Measurements from ENCODE around the gene PLAGL2.
"Not testable (repeated sequence)": the region's sequence is repeated elsewhere in the genome, so short reads cannot be mapped to it uniquely, and the experiment has no call there.

The PLAGL2 gene

DNA sequence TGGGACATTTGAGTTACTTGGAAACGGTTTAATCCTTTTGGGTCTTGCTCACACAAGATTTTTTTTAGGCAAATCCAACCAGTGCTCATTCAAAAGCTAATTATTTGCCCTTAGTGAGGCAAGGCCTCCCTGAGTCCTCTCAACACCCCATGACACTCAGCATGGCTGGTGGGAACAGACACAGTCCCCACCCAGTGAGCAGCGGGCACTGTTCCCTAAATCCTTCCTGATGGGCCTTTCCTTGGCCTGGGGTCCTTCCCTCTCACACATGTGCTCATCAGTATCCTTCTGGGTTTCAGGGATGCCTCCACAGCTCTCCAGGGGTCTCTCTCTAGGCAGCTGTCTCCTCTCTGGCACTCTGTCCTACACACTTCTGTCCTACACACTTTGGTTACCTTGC lies 28.0 kb downstream of the PLAGL2 start:
- DNase-seq, result no peak

DNA sequence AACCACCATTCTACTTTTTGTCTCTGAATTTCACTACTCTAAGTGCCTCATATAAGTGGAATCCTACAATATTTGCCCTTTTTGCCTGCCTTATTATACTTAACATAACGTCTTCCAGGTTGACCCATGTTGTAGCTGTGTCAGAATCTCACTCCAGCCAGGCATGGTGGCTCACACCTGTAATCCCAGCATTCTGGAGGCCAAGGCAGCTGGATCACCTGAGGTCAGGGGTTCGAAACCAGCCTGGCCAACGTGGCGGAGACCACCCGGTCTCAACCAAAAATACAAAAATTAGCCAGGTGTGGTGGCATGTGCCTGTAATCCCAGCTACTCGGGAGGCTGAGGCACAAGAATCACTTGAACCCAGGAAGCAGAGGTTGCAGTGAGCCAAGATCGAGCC lies 29.8 kb downstream of the PLAGL2 start:
- not testable (repeated sequence) for DNase-seq

DNA sequence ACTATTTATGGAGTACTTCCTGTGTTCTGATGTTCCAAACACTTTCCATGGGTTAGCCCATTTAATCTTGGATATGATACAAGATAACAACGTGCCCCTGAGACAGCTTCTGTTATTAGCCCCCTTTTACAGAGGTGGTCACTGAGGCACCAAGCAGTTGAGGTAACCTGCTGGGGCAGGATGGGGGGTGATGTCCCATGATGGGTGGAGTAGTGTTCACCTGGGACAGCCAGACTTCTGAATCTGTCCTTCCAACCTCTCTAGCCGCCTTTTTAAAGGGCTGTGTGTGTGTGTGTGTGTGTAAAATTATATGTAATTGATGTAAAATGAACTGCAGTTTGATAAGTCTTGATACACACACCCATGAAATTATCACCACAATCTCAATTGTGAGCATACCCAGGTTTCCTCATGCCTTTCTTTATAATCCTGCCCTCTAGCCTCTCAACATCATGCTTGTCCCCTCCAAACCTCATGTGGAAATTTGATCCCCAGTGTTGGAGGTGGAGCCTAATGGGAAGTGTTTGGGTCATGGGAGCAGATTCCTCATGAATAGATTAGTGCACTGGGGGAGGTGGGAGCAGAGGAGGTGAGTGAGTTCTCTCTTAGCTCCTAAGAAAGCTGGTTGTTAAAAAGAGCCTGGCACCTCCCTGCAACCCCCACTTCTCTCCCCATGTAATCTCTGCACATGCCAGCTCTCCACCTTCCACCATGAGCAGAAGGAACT lies 39.2 kb downstream of the PLAGL2 start:
- DNase-seq, result peak; percentile 29

DNA sequence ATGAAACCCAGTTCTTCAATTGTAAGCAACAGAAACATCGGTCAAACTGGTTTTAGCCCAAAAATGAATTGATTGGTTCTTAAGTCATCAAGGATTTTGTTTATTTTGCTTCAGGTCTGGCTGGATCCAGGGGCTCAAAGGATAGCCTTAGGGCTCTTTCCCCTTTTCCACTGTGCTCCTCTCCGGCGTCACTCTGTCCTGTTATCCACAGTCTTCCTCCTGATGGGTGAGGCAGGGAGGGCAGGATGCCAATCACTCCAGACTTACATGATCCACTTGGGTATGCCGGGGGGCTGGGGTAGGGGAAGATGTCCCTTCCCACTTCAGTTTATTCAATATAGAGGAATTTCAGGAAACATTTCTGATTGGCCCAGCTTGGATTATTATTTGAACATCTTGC lies 40.0 kb downstream of the PLAGL2 start:
- no peak for DNase-seq

DNA sequence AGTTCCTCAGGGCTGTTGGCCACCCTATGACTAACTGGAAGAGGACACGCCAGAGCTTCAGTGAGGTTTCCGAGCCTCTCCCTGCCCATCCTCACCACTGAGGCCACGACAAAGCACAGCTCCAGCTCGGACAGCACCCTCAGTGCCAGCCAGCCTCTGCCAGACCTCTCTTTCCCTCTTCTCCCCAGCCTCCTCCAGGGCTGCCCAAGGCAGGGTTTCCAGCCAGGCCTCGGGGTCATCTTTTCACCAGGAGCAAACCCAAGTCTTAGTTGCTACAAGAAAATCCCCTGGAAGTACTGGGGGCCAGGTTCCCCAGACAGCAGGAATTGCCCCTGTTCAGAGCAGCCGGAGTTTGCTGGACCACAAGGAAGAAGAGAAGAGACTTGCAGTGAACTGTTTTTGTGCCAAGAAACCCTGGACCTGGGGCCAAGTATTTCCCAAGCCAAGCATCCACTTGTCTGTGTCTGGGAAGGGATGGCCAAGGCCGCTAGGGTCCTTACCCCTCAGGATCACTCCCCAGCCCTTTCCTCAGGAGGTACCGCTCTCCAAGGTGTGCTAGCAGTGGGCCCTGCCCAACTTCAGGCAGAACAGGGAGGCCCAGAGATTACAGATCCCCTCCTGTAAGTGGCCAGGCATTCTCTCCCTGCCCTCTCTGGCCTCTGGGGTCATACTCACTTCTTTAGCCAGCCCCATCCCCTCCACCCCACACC lies 41.6 kb downstream of the PLAGL2 start:
- no peak for DNase-seq

DNA sequence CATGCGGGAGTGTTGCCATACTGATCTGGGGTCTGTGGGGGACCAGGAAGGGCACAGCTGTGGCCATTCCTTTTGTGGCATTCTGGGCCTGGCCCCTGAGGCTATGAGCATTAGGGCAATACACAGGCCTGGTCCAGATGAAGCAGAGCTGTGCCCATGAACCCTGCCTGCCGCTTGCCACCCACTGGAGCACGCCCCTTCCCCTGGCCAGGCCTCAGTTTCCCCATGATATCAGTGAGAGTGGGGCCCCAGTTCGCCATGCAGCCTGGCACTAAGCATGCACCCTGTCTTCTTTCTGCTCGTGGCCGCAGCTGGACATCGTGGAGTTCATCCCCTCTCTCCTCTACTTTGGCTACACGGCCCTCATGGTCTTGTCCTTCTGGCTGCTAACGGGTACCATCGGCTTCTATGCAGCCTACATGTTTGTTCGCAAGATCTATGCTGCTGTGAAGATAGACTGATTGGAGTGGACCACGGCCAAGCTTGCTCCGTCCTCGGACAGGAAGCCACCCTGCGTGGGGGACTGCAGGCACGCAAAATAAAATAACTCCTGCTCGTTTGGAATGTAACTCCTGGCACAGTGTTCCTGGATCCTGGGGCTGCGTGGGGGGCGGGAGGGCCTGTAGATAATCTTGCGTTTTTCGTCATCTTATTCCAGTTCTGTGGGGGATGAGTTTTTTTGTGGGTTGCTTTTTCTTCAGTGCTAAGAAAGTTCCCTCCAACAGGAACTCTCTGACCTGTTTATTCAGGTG lies 42.4 kb downstream of the PLAGL2 start:
- DNase-seq, result peak; percentile 81

DNA sequence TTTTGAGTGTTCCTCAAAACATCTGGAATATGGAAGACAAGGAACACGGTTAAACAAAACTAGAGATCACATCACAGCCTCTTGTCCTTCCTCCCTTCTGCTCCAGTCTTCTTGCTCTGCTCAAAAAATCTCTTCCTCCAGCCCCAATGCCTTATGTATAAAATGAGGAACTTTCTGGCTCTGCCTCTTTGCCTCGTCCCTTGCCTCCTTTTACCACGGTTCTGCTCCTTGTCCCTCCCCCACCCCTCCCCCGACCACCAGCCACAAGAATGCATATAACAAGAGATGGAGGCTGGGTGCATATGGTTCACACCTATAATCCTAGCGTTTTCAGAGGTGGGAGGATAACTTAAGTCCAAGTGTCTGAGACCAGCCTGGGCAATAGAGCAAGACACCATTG lies 43.6 kb downstream of the PLAGL2 start:
- DNase-seq, result no peak

DNA sequence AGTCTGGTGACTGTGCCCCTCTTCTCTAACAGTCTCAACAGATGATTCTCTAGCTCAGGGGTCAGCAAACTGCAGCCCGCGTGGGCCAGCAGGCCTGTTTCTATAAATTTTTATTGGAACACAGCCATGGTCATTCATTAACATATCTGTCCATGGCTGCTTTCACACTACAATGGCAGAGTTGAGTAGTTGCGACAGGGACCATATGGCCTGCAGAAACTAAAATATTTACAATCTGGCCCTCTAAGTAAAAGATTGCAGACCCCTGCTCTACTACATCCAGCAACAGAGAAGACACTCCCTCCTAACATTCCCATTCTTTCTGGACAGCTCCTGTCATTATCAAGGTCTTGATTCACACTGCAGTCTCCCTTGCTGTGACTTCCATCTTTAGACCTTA lies 45.2 kb downstream of the PLAGL2 start:
- no peak for DNase-seq

DNA sequence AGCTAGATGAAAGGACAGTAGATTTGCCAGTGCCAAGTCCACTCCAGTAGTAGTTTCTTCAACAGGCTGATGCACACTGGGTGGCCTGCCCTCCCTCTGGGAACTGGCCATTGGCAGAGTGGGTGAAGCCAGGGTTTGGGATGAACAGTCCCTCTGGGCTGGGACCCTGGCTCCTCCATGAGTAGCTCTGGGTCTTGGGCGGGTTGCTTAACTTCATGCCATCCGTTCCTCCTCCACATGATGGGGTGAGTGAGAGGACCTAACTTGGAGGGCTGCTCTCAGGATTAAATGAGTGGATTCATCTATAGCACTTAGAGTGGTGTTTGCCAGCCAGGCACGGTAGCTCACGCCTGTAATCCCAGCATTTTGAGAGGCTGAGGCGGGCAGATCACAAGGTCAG lies 47.2 kb downstream of the PLAGL2 start:
- no peak for DNase-seq

DNA sequence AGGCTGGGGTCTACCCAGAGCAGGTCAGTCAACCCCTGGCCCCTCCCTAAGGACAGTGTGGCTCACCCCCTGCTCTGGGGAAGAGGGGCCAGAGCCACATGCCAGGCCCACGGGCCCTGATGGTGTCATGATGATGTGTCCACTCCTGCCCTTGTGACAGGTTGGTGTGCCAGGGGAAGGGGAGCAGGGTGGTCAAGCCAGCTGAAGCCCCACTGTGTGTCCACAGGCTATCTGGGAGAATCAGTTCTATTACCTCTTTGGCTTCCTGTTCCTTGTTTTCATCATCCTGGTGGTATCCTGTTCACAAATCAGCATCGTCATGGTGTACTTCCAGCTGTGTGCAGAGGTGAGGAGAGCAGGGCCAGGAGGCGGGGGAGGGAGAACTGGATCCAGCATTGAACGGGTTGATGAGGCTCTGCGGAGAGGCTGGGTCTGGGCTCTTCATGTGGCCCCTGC lies 47.7 kb downstream of the PLAGL2 start:
- DNase-seq, result no peak

DNA sequence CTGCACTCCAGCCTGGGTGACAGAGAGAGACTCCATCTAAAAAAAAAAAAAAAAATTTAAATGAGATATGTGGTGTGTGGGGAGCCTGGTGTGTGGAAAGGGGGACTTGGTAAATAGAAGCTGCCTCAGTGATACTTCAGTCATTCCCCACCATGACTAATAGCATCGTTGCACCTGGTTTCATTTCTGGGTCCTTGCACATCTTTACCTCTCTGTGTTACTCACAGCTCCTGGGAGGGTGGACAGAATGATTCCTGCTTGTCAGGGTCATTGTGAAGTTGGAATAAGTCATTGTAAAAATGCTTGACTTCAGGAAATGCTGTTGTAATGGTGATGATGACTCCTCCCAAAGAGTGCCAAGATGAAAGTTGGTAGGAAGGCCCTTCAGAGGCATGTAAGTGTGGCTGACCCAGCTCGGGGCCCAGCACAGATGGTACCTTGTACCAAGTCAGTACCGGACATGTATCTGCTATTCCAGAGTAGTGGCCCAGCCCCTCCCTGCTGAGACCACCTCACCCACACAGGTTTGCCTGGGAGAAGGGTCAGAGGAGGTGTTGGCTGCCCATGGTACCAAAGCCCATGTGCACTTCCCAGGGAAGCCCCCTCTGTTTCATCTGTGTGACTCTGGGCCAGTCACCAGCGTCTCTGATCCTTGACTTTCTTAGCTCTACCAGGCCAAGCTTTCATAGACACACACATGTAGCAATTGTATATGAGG lies 48.4 kb downstream of the PLAGL2 start:
- no peak for DNase-seq

DNA sequence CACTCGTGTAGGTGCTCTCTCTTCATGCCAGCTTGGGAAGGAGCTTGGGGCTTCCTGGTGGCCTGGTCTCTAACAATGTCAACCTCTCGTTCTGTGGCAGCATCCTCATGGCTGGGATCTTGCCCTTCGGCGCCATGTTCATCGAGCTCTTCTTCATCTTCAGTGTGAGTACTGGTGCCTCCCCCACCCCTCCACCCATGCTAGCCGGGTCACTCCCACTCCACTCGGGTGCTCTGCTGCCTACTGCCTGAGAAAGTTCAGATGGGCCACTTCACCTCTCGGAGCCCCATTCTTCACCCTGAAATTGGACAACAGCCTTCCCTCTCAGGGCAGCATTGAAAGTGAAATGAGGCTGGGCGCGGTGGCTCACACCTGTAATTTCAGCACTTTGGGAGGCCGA lies 49.2 kb downstream of the PLAGL2 start:
- no peak for DNase-seq

DNA sequence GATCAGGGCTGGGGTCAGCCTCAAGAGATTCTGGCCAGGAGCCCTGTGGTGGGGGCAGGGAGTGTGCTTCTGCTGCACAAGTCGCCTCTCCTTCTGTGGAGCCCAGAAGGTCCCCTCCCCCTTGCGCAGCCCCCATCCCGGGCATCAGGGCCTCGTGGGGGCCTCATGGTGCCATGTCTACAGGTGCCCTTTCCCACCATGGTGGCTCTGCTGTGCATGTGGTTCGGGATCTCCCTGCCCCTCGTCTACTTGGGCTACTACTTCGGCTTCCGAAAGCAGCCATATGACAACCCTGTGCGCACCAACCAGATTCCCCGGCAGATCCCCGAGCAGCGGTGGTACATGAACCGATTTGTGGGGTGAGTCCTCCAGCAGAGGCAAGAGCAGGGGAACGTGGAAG lies 49.9 kb downstream of the PLAGL2 start:
- DNase-seq, result no peak

DNA sequence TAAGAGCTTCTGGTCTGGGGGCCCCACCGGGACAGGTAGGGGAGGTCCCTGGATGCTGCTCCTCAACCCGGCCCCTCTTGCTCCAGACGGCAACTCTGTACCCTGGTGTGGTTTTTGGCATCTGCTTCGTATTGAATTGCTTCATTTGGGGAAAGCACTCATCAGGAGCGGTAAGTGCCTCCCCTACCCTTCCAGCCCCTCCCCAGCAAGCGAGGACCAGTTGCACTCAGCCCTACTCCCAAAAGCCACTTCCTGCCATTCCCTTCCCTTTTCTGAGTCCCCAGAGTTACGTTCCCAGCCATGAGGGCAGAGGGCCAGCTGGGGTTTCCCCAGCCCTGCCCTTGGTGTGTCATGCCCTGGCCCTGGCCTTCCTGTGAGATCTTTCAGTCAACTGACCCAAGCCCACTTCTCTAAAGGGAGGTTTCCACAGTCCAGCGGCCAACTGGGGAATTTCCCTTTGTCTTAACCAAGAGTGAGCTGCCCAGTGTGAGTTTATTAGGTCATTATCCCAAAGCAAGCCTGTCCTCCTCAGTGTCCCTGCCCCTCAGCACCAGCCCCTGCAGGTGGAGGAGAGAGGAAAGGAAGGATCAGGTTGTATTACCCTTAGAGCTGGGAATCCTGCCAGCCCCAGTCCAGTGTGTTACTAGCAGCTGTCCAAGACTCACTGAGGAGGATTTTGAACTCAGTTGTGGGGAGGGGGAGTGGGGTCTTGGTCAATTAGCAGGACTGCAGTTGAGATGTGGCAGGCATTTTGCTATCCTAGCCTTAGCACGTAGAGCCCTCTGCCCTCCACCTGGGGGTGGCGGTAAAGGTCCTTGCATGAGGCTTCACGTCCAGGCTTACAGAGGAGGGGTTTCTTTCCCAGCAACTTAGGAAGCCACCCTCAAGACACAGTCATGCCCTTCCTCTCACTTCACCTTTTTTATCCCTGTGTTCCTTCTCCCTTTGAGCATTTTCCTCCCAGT lies 52.2 kb downstream of the PLAGL2 start:
- DNase-seq, result peak; percentile 94

DNA sequence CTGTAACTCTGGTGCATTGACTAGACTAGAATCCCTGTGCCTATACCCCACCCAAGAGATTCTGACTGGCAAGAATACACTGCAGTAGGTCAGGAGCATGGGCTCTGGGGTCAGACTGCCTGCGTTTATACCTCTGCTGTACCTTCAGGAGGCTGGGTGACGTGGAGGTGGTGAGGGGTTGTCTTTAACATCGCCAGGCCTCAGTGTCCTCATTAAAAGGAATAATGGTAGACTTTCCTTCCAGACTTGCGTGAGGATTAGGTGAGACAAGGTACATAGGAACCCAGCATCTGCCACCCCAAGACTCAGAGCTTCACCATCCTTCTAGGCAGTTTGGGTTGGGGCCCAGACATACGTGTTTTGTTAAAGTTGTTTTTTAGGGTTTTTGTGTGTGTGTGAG lies 53.8 kb downstream of the PLAGL2 start:
- no peak for DNase-seq

DNA sequence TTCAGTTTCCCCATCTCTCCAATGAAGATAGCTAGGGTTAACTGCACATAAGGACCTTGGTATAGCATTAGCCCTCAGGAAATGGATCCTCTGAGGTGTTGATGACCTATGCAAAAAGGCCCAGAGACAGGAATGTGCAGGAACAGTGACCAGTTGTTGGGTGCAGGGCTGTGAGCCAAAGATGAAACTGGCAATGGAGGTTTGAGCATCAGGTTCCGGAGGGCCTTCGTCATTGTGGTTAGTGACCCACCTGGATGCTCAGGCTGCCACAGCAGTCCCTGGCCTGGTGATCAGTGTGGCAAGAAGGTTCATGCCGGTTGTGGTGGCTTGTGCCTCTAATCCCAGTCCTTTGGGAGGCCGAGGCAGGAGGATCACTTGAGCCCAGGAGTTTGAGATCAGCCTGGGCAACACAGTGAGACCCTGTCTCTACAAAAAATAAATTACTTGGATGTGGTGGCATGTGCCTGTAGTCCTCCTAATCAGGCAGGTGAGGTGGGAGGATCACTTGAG lies 54.3 kb downstream of the PLAGL2 start:
- no peak for DNase-seq

DNA sequence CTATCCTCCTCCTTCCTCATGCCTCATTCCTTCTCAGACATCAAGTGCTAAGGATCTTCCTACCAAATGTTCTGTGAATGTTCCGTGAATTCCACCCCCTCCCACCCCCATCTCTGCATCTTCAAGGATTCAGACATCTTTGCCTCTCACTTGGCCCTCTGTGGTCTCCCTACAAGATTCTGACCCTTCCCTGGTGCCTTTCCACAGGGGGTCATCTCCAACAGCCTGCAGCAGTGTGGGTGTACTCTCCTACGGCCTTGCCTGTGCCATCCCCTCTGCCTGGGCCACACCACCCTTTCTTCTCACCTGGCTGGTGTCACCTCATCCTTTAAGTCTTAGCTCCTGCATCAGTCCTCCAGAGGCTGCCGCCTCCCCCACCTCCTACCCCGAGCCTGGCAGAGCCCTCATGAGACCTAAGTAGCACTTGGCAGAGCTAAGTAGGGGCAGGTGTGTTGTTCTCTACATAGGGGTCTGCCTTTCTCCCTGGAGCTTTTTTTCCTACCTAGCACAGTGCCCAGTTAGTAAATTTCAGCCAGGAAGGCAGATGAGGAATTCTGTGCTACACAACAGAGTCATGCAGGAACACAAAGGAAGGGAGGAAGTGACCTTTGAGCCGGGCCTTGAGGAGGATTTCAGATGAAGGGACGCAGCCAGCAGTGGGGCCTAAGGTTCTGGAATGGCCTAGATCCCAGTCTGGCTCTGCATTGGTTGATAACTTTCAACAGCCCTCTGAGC lies 55.0 kb downstream of the PLAGL2 start:
- DNase-seq, result no peak

DNA sequence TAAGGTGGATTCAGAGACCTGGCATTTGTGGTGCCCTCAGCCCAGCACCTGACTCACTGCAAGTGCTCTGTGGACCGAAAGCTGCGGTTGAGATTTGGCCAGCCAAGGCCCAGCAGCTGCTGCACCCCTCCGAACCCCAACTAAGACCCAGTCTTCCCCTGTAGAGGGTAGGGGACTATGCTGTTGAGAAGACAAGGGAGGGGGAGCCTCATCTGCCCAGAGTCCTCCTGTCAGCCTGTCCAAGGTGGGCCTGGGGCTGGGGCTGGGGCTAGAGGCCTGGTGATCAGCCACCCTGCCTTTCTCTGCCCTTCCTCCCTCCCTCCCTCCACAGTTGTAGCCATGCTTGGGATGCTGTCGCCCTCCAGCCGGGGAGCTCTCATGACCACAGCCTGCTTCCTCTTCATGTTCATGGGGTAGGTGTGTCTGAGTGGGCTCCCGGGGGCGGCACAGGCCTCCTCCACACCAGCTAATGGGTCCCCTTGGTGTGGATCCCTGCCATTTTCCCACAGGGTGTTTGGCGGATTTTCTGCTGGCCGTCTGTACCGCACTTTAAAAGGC lies 57.2 kb downstream of the PLAGL2 start:
- no peak for DNase-seq

DNA sequence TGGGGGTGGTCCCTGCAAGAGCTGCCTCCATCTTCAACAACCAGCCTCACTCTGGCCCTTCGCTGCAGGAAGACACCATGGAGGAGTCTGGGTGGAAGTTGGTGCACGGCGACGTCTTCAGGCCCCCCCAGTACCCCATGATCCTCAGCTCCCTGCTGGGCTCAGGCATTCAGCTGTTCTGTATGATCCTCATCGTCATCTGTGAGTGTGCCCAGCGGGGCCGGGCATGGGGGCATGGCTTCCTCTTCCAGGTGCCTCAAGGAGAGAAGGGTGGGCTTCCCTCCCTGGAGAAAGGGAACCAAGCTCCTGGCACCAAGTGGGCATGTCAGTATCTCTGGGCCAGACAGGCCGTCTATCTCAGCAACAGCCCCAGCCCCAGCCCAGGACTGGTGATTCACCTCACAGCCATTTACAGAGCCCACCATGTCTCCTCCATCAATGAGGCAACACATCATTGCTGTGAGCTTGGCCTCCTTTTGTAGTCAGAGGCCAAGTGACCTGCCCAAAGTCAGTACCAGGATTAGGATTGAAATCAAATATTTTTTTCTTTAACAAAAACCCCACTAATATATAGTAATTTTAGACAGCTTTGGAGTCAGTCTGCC lies 57.9 kb downstream of the PLAGL2 start:
- no peak for DNase-seq
